Neutrophil (primary cell): ENCODE results near the gene DRC7.

Experiments
- H3K27ac ChIP-seq: fragments of 200-600 bp; sonication (generic); 2 replicates; pipeline ENCODE4 v1.5.1; 2016; ENCODE audit warnings: mild to moderate bottlenecking, moderate library complexity
- H3K27me3 ChIP-seq: fragments of 200-600 bp; sonication (generic); 2 replicates; pipeline ENCODE4 v1.6.0; 2016; ENCODE audit warnings: mild to moderate bottlenecking
- H3K36me3 ChIP-seq: fragments of 200-600 bp; sonication (generic); 2 replicates; pipeline ENCODE4 v1.5.1; 2017
- H3K4me1 ChIP-seq, 2 experiments: fragments of 200-600 bp in 1 of 2; sonication (generic) in 1 of 2; 1 replicate in 1 of 2; 2 replicates in 1 of 2; pipeline versions ENCODE4 v1.5.1 to v1.6.1; 2013 to 2016; ENCODE audit warnings: low read depth in 1 of 2, low read length in 1 of 2, mild to moderate bottlenecking in 1 of 2, moderate library complexity in 1 of 2; ENCODE audit not compliant: control insufficient read depth in 1 of 2, insufficient read depth in 1 of 2
- H3K4me3 ChIP-seq, 2 experiments: fragments of 200-600 bp in 1 of 2; sonication (generic) in 1 of 2; 1 replicate in 1 of 2; 2 replicates in 1 of 2; pipeline ENCODE4 v1.5.1; 2013 to 2016; ENCODE audit warnings: low read depth in 1 of 2, low read length in 1 of 2, mild to moderate bottlenecking in 1 of 2, moderate library complexity in 1 of 2
- H3K9me3 ChIP-seq: fragments of 200-600 bp; sonication (generic); 2 replicates; pipeline ENCODE4 v1.5.1; 2016
- TF ChIP-seq, protein P1 (sequence below): fragments of 200-600 bp; sonication (generic); IDR thresholded peaks from 2 replicates; pipeline ENCODE4 v1.5.1; 2016; ENCODE audit warnings: antibody characterized with exemption

Gene DRC7

DNA sequence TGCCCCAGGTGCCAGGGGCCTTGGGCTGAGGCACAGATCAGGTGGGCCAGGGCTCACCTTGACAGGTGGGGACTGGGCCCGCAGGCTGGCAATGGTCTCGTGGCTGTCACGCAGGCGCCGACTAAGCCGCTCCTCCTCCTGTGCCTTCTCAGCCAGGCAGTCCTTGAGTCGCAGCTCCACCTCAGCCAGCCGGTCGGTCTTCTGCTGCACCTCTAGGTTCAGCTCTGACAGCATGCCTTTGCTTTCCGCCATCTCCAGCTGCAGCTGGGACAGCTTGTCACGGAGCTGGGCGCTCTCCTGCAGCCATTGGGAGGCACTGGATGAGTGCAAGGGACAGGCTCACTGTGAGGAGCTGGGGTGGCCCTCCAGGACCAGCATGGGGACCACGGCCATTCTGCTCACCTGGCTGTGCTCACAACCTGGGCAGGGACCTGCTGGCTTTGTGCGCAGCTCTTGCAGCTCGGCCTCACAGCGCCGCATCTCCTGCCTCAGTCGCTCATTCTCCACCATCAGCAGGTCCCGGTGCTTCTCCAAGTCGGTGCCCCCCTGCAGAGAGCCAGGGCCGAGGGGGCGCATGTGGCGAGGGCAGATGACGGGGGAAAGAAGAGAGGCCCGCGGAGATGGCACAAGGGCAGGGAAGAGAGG, 76.7 kb downstream of the DRC7 start:
- H3K27ac ChIP-seq = no peak overlapping the region
- no peaks in the 10 kb centered on the region for H3K9me3 ChIP-seq
- H3K27me3 ChIP-seq = no peaks in the 10 kb centered on the region
- no peak overlapping the region for H3K4me3 ChIP-seq
- no peaks in the 10 kb centered on the region for H3K4me1 ChIP-seq
- H3K36me3 ChIP-seq = no peaks in the 10 kb centered on the region
- TF ChIP-seq, protein P1, sequence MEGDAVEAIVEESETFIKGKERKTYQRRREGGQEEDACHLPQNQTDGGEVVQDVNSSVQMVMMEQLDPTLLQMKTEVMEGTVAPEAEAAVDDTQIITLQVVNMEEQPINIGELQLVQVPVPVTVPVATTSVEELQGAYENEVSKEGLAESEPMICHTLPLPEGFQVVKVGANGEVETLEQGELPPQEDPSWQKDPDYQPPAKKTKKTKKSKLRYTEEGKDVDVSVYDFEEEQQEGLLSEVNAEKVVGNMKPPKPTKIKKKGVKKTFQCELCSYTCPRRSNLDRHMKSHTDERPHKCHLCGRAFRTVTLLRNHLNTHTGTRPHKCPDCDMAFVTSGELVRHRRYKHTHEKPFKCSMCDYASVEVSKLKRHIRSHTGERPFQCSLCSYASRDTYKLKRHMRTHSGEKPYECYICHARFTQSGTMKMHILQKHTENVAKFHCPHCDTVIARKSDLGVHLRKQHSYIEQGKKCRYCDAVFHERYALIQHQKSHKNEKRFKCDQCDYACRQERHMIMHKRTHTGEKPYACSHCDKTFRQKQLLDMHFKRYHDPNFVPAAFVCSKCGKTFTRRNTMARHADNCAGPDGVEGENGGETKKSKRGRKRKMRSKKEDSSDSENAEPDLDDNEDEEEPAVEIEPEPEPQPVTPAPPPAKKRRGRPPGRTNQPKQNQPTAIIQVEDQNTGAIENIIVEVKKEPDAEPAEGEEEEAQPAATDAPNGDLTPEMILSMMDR = no peak

DNA sequence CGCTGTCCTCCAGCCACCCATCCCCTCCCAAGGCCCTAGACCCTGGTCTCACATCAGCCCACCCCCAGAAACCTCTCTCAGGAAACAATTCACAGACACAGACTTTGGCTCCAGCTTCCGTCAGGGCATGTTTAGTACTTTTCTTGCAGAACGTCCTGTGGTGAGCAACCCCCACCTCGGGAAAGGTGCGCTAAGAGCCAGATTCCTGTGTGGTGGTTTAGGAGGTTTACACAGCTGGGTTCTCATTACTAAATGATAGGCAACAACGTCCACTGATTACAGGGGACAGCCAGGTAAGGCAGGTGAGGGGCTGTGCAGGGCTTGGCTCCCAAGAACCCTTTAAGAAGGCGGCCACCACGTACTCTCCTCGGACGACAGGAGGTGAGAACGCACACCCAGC, 78.4 kb downstream of the DRC7 start:
- Histone ChIP-seq H3K27me3 (no peaks in the 10 kb centered on the region), H3K4me1 (no peaks in the 10 kb centered on the region), H3K27ac (no peak overlapping the region), H3K36me3 (no peaks in the 10 kb centered on the region), H3K4me3 (no peak overlapping the region), H3K9me3 (no peaks in the 10 kb centered on the region)
- TF ChIP-seq, protein P1 = no peak

DNA sequence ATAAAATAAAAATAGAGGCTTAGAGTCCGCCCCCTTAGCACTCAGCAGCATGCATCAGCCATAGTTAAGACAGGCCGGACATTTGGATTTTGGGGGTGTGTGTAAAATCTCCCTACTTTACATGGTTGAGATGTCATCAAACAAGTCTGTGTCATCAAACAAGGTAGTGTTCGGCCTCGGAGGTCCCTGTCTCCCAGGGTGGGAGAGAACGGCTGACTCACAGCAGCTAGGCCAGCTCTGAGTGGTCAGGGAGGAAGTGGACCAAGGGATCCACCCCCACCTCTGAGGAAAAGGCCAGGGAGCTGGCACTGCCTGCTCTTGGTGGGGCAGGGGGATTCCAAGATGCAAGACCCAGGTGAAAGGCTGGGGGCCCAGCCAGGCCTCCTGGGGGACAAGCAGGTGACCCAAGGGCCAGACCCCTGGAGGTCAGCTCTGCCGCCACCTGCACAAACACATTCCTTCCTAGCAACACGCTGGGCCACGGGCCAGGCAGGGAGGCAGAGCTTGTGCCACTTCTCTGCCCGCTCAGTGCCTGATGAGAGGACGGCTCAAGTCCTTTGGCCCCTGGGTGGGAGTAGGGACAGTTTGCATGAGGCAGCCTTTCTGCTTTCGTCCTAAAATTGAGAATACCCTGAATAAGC, 79.2 kb downstream of the DRC7 start:
- Histone ChIP-seq H3K27ac (no peak overlapping the region), H3K9me3 (no peaks in the 10 kb centered on the region), H3K4me1 (no peaks in the 10 kb centered on the region), H3K27me3 (no peaks in the 10 kb centered on the region), H3K4me3 (no peak overlapping the region), H3K36me3 (no peaks in the 10 kb centered on the region)
- TF ChIP-seq, protein P1 = no peak

DNA sequence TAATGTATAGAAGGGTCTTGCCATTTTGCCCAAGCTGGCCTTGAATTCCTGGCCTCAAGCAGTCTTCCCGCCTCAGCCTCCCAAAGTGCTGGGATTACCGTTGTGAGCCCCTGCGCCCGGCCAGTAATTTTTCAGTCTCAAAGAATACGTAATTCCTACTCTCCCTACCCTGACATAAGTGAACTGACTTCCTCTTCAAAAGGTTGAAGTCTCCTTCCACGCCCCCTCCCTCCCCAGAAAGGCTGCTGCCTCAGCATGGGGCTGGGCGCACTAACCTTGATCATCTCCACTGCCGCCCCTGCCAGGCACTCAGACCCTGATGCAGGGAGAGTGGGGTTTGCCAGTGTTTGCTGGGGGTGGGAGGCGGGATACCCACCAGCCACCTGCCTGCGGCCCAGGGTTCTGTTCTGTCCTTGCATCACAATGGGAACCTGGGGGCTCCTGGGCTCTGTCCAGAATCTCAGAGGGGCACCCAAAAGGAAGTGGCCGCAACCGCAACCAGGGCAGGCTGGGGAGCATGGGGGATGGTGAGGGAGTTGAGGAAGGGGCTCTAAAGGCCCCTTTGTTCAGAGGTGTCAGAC, 80.2 kb downstream of the DRC7 start:
- H3K4me3 ChIP-seq = no peak overlapping the region
- TF ChIP-seq, protein P1 = no peak
- no peaks in the 10 kb centered on the region for H3K4me1 ChIP-seq
- H3K27me3 ChIP-seq = no peaks in the 10 kb centered on the region
- no peak overlapping the region for H3K27ac ChIP-seq
- no peaks in the 10 kb centered on the region for H3K9me3 ChIP-seq
- H3K36me3 ChIP-seq = no peaks in the 10 kb centered on the region

DNA sequence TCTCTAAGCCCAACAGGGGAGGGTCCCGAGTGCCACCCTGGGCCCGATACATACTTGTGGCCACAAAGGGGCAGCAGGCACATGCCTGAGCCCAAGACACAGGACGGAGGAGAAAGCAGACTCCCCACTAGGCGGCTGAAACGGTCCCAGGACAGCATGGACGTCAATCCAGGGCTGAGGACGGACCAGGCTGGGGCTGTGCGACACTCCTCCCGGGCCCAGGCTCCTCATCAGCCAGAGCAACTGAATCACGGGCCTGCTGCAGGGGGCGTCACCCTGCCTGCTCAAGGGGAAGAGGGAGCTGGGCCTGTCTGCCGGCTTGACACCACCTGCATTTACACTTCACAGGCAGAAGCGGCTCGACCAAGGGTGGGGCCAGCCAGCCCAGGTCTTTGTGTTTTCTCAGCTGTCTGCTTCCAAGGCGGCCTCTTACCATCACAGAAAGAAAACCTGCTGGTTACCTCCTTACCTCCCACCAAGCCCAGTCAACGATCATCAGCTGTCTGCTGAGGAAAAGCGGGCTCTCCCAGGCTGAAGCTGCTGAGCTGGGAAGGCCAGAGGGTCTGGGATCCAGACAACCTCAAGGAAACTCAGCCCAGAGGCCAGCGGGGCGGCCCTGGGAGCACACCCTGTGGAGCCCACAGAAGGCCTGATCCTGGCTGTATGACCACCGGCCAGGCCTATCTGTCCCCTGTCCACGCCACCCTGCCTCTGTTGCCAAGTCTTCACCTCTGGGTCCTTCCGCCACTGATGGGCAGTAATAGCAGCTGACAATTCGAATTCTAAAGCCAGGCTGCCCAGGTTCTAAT, 81.3 kb downstream of the DRC7 start:
- Histone ChIP-seq H3K4me3 (no peak overlapping the region), H3K36me3 (no peaks in the 10 kb centered on the region)

More for the DNA sequence above, 81.3 kb downstream of the DRC7 start:
- H3K27ac ChIP-seq = no peak overlapping the region
- no peaks in the 10 kb centered on the region for H3K9me3 ChIP-seq
- H3K4me1 ChIP-seq = no peaks in the 10 kb centered on the region
- H3K27me3 ChIP-seq = no peaks in the 10 kb centered on the region
- TF ChIP-seq, protein P1 = no peak
